Measurements from ENCODE around the gene CCDC138. TPM values are rescaled to one million over a fixed set of nuclear protein-coding genes. Genes with fewer than 3 reads are reported as not detected.

The CCDC138 gene
- total RNA-seq, 4 donors from 2014 or later: 4.4 to 26.0 (median 9.8) TPM

- Histone ChIP-seq H3K27ac (no peak overlapping the region), H3K9me3 (no peaks in the 10 kb centered on the region), H3K4me3 (no peak overlapping the region), H3K36me3 (no peaks in the 10 kb centered on the region), H3K4me1 (no peaks in the 10 kb centered on the region), H3K27me3 (no peaks in the 10 kb centered on the region)
- TF ChIP-seq CTCF (IDR thresholded peaks at IDR 0.05) (no peak), POLR2A (IDR thresholded peaks at IDR 0.05) (no peak)
- intact Hi-C loops (cut with DNase I; ENCODE audit: low total_unique reads): no loop called here
- no peak for DNase-seq
Observed at GRCh38 chr2:108923019-108923700, 136.6 kb downstream of the CCDC138 start.

- no peaks in the 10 kb centered on the region for H3K4me1 ChIP-seq
- no peak for DNase-seq
- no peak overlapping the region for H3K4me3 ChIP-seq
- intact Hi-C loops (cut with DNase I; ENCODE audit: low total_unique reads): no loop called here
- no peaks in the 10 kb centered on the region for H3K36me3 ChIP-seq
- TF ChIP-seq CTCF (IDR thresholded peaks at IDR 0.05) (no peak), POLR2A (IDR thresholded peaks at IDR 0.05) (no peak)
- H3K9me3 ChIP-seq: no peaks in the 10 kb centered on the region
- no peaks in the 10 kb centered on the region for H3K27me3 ChIP-seq
- no peak overlapping the region for H3K27ac ChIP-seq
Observed at GRCh38 chr2:108923736-108924579, 137.4 kb downstream of the CCDC138 start.

- Histone ChIP-seq H3K9me3 (no peaks in the 10 kb centered on the region), H3K36me3 (no peaks in the 10 kb centered on the region), H3K4me1 (no peaks in the 10 kb centered on the region), H3K4me3 (no peak overlapping the region), H3K27me3 (no peaks in the 10 kb centered on the region), H3K27ac (no peak overlapping the region)
- no peak for TF ChIP-seq POLR2A (IDR thresholded peaks at IDR 0.05)
- no peak for DNase-seq
- intact Hi-C loops (cut with DNase I; ENCODE audit: low total_unique reads): no loop called here
Observed at GRCh38 chr2:108924580-108925251, 138.1 kb downstream of the CCDC138 start.

- Histone ChIP-seq H3K4me1 (no peaks in the 10 kb centered on the region), H3K4me3 (no peak overlapping the region), H3K36me3 (no peaks in the 10 kb centered on the region), H3K27ac (no peak overlapping the region), H3K9me3 (no peaks in the 10 kb centered on the region), H3K27me3 (no peaks in the 10 kb centered on the region)
- TF ChIP-seq CTCF (IDR thresholded peaks at IDR 0.05) (no peak), POLR2A (IDR thresholded peaks at IDR 0.05) (no peak)
- intact Hi-C loops (cut with DNase I; ENCODE audit: low total_unique reads): no loop called here
- DNase-seq: no peak
Observed at GRCh38 chr2:108925286-108925685, 138.7 kb downstream of the CCDC138 start.

GRCh38 chr2:108925735-108926134 lies 139.2 kb downstream of the CCDC138 start:
- intact Hi-C loops (cut with DNase I; ENCODE audit: low total_unique reads): no loop called here
- no peaks in the 10 kb centered on the region for H3K4me1 ChIP-seq
- DNase-seq: no peak

More at GRCh38 chr2:108925735-108926134, 139.2 kb downstream of the CCDC138 start:
- TF ChIP-seq POLR2A (IDR thresholded peaks at IDR 0.05): no peak
- no peak for TF ChIP-seq CTCF (IDR thresholded peaks at IDR 0.05)
- Histone ChIP-seq H3K4me3 (no peak overlapping the region), H3K9me3 (no peaks in the 10 kb centered on the region), H3K36me3 (no peaks in the 10 kb centered on the region), H3K27ac (no peak overlapping the region), H3K27me3 (no peaks in the 10 kb centered on the region)

Small RNAs within 50 kb of the gene (small RNA-seq; reads per million reads assigned to genes)
- not detected for gene AC073415.1

Other genes starting within 250 kb of the CCDC138 start
- gene RANBP2, start 67.3 kb upstream of the CCDC138 start, total RNA-seq: 100 to 1,000 TPM in 2 of 4 donors, 10 to 100 TPM in 2; 31.8 to 122 (median 103) TPM
- gene EDAR, start 202.4 kb downstream of the CCDC138 start, total RNA-seq: under 1 TPM in 1 of 4 donors, not detected in 3; 0.62 TPM